LHCN-M2 (cell line): ENCODE results near the gene CHD9. TPM values are rescaled to one million over a fixed set of nuclear protein-coding genes. Genes with fewer than 3 reads are reported as not detected.
"Not testable (repeated sequence)": the region's sequence is repeated elsewhere in the genome, so short reads cannot be mapped to it uniquely, and the experiment has no call there.

Source experiments
- DNase-seq: peaks from one replicate; pipeline ENCODE4 v3.0.0-alpha.2; 2012; ENCODE audit warnings: low read depth
- total RNA-seq: library from RNA; depleted of rRNA; stranded (reverse); fragments of >200 nt; gene quantifications from 2 replicates; pipeline ENCODE4 v1.2.3, GENCODE V29; 2014

CHD9 gene
- total RNA-seq, 1 experiment from 2014 or later = 41.4 TPM

- DNase-seq = peak; percentile 90
These were observed 153.3 kb downstream of the CHD9 start for GRCh38 chr16:53207810-53208752.

GRCh38 chr16:53209429-53209828 is 154.6 kb downstream of the CHD9 start:
- DNase-seq = no peak

DNA sequence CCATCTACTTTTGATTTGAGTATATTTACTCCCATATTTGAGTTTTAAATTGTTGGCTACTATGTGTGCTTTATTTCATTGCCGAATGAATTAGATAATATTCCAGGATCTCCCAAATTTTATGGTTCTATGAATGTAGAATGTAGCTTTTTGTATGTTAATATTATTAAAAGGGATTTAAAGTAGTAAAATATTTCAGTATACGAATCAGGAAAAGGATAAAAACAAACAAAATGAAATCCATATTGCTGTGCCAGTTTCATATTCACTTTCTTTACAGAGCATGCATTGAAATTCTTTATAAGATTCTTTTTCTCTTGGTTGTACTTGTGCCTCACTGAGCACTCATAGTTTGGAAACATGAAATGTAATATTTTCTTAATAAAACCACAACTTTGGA is 155.1 kb downstream of the CHD9 start:
- DNase-seq = no peak

DNA sequence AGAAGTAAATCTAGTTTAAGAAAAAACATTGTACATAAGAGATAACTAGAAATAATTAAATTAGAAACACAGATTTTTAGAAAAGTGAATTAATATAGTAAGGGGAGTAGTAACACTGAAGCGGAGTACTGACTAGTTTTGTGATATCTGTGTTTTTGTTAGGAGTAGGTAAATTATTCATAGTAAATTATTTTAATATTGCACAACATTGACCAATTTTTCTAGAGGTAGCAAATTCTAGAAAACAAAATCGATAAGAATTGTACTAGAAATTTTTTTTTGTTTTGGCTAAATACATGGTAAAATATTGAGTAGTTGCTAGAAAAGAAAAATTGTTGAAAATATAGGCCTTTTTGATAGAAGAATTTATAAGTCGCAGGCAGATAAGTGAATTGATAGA is 156.5 kb downstream of the CHD9 start:
- DNase-seq = no peak

- no peak for DNase-seq
These were observed 158.1 kb downstream of the CHD9 start for GRCh38 chr16:53212893-53213223.

GRCh38 chr16:53213542-53213941 is 158.8 kb downstream of the CHD9 start:
- no peak for DNase-seq

GRCh38 chr16:53216798-53217197 is 162.0 kb downstream of the CHD9 start:
- DNase-seq = no peak

- no peak for DNase-seq
These were observed 164.6 kb downstream of the CHD9 start for GRCh38 chr16:53219371-53219770.

DNA sequence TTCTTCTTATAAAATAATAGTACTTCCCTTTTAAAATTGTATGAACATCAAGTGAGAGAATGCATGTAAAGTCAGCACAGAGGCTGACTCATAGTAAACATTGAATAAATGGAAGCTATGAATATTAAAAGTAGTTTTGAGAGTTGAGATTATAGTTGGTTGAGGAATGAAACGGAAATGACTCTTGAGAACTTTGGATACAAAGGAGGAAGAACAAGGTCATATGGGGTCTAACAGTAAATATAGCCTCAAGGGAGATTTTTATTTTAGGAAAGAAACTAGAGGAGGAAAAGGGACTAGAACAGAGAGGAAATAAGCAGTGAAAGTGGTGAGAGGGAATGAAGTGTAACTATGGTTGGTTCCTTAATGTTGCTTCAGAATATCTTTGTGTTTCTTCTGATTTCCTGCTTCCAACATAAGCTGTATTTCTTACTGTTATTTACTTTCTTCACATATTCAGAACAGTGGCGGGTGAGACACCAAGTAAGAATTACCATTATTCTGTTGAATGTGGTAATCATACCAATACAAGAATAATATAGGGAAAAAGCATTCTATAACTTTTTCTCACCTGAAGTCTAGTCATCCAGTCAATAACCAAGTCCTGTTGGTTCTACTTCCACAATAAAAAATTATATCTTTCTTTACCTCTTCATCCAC is 165.1 kb downstream of the CHD9 start:
- peak; percentile 54 for DNase-seq

DNA sequence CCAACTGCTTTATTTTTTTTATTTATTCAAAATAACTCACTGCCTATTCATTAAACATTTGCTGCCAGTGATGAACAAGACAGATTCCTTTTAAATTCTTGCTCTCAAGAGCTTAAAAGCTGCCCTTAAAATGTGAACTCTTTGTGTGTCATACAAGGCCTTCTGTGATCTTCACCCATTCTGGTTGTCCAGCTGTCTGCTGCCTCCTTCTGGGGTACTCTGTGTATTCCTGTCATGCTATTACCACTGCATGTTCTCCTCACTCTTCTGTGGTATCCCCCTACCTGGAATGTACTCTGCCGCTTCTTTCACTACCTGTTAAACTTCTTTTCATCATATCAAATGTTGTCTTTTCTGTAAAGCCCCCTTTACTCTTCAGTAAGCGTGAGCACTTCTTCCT is 165.8 kb downstream of the CHD9 start:
- peak; percentile 41 for DNase-seq

DNA sequence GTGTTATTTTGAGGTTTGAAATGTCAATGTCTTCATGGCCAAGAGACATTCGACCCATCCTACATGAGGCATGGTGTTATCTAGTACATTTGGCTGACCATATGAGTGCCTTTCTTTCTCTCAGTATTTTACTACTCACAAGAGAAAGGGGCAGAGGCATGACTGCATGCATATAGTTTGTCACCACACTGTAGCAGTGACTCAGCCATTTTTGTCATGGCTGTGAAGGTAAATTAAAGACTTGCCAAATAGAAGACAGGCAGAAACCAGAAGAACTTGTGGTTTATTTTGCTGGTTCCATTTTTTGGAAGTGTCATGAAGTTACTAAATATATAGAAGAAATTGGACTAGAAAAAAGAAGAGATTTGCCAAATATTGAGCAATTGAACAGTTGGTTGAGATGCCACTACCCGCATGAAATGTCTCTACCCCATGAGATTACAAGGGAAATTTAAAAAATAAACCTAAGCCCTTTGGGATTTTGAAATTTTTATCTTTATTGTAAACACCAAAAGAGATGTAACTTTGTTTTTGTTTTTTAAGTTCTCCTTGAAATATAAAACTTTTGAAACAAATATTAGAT is 170.3 kb downstream of the CHD9 start:
- DNase-seq = peak; percentile 56

DNA sequence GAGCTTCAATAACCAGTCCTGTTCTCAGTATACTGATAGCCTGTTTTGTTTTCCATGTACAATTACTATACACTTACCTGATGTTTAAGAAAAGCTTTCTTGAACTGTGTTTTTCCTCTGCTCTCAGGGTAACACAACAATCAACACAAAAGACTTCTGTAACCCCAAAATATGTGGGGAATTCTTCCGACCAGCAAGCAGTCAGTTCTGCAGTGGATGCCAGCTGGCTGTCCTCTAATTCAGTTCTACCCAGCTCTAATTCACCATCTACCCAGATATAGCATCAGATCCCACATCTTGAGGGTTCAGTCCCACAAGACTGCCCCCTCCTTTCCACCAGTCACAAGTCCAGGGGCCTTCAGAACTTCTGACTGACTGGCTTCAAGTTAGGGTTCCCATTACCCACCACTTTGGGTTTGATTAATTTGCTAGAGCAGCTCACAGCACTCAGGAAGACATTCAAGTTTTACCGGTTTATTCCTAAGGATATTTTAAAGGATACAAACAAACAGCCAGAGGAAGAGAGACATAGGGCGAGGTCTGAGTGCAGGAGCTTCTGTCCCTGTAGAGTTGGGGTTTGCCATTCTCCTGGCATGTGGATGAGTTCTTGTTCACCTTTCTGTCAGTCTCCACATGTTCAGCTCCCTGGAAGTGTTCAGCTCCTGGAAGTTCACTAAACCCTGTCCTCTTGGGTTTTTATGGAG is 178.2 kb downstream of the CHD9 start:
- no peak for DNase-seq

- no peak for DNase-seq
These were observed 180.0 kb downstream of the CHD9 start for GRCh38 chr16:53234836-53235235.

GRCh38 chr16:53235851-53236250 is 181.1 kb downstream of the CHD9 start:
- DNase-seq = peak; percentile 31

GRCh38 chr16:53249331-53249730 is 194.5 kb downstream of the CHD9 start:
- no peak for DNase-seq

DNA sequence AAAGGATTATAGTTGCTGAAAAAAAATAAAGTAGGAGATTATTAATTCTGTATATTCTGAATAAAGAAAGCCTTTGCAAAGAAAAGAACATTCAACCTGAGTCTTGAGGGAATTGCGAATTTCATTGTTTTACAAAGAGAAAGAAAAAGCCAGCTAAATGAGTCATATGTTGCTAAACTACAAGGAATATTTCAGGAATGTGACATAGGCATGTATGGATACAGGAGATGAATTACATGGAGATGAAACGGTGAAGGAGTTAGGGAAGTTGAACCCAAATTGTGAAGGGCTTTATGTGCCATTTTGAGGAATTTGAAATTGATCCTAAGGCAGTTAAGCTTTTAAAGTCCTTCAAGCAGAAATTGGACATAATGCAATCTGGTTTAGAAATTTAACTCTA is 202.2 kb downstream of the CHD9 start:
- peak; percentile 66 for DNase-seq

- no peak for DNase-seq
These were observed 204.0 kb downstream of the CHD9 start for GRCh38 chr16:53258809-53259208.

DNA sequence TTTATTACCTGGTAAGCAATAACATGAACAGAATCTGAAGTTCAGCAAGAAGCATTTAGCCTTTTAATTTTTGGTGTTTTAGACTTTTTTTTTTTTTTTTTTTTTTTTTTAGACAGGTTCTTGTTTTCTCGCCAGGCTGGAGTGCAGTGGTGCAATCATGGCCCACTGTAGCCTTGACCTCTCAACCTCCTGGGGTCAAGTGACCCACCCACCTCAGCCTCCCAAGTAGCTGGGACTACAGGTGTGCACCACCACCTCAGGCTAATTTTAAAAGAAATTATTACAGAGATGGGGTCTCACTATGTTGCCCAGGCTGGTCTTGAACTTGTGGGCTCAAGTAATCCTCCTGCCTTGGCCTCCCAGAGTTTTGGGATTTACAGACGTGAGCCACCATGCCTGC is 206.5 kb downstream of the CHD9 start:
- DNase-seq = no peak

DNA sequence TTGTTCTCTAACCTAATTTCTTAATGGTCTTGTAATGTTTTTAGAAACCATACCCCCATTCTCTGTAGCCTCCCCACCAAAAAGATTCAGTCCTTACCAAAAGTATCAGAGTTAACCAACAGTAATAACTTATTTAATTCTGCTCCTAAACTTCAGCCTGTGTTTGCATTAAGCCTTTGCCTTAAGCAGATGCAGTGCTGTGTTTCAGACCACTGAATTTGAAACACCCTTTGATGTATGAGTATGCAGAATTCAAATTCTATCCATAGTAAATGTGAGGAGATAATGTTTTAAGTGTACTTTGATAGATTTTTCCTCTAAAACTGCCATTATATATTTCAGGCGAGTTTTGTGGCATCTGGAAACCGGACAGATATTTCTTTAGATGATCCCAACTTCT is 207.9 kb downstream of the CHD9 start:
- no peak for DNase-seq

DNA sequence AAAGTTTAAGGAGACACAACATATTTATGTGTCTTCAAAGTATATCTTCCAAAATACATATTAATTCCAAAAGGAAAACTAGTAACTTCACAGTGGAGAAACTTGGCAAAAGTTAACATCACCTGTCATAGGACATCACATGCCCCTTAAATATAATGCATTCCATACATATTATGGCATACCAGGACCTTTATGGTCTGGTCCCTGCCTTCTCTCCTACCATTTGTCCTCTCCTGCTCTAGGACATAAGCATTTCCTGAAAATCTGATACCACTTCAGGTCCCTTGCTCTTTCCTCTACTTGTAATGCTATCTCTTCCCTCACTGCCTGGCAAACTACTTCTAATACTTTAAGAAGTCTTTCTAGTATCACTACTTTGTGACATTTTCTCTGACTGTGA is 211.4 kb downstream of the CHD9 start:
- DNase-seq = peak; percentile 7

- not testable (repeated sequence) for DNase-seq
These were observed 223.7 kb downstream of the CHD9 start for GRCh38 chr16:53278498-53278897.

DNA sequence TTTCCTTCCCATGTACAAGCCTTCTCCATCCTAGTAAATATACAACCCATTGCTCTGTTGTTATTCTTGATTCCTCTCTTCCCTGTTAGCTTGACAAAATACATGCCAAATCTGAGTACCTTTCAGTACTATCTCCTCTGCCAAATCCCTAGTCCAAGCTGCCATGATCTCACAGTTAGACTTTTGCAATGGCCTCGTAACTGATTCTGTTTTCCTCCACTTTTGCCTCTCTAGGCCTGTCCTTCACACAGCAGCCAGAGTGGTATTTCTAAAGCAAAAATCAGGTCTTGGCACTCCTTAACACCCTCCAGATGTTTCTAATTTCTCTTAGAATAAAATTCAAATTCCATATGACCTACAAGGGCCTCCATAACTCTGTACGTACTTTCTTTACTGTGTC is 226.5 kb downstream of the CHD9 start:
- DNase-seq = no peak
